GM21528 (cell line): ENCODE data around the gene IL9.

Source experiments
- ATAC-seq: cut with Tn5 transposase; IDR thresholded peaks from one replicate; pipeline ENCODE4 v1.9.1; 2021; ENCODE audit warnings: mild to moderate bottlenecking, moderate library complexity; ENCODE audit not compliant: unreplicated experiment, low FRiP score

The IL9 gene

DNA sequence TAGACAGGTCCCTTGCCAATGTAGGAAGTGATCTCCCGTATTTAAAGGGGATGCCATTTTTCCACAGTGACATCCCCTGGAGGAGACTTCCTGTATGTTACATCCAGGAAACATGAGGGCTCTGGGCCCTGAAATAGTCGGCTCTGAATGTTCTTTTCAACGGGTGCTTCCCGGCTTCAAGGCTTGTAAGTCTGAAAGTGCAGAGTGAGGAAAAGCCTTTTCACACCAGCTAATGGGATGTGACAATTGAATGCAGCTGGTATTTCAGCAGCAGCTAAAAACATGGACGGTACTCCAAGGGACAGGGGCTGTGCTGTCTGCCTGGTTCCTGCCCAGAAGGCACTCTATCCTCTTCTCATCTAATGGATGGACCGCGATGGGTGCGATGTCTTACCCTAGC, 1.4 kb downstream of the IL9 start:
- ATAC-seq = no peak

- ATAC-seq = no peak
Observed at GRCh38 chr5:135891791-135892190, 3.9 kb downstream of the IL9 start.

DNA sequence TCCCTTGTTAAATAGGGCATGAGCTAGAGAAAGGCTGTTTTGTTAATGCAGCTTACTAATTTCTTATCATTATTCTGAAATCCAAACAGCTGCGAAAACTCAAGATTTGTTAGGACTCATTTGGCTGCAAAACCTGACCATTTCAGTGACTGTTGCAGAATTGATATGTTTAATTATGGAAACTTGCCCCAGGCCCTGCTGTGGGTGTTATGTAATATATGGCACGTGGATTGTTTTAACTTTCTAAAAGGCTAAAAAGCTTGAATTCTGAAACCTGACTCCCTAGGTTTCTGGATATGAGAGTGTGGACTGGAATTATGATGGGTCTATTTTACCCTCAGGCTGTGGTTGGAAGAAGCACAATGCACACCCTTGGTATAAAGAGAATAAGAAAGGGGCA, 4.4 kb downstream of the IL9 start:
- ATAC-seq = no peak

DNA sequence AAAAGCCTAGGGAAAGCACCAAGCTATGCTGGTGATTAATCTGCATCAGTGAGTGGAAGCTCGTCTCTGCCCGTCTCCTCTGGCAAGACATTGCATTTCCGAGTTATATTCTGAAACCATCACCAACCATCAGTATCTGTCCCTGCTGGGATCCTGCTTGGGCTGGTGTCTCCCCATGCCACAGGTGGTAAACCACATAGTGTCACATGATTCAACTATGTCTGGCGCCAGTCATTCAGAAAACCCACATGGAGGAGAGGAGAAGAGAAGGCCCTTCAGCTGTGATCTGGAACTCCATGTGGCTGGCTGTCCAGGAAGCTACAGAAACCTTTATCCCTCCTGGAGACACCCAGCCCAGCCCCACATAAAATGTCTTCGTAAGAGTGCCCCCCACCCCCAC, 4.8 kb downstream of the IL9 start:
- ATAC-seq = no peak

DNA sequence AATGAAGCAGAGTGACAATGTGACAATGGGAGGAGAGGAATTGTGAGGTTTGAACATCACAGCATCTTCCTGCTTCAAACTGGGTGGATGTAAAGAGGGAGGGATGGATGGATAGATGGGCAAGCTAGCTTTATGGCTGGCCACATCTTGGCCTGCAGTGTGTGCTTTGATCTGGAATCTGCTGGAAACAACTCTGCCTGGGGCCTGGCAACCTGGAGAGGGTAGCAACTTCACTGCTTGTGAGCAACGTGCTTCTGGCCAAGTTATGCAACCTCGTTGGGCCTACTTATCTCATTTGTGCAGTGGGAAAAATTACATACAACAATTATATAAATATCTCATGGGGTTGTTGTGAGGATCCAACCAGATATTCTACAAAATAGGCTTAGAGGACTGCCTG, 5.3 kb downstream of the IL9 start:
- no peak for ATAC-seq

DNA sequence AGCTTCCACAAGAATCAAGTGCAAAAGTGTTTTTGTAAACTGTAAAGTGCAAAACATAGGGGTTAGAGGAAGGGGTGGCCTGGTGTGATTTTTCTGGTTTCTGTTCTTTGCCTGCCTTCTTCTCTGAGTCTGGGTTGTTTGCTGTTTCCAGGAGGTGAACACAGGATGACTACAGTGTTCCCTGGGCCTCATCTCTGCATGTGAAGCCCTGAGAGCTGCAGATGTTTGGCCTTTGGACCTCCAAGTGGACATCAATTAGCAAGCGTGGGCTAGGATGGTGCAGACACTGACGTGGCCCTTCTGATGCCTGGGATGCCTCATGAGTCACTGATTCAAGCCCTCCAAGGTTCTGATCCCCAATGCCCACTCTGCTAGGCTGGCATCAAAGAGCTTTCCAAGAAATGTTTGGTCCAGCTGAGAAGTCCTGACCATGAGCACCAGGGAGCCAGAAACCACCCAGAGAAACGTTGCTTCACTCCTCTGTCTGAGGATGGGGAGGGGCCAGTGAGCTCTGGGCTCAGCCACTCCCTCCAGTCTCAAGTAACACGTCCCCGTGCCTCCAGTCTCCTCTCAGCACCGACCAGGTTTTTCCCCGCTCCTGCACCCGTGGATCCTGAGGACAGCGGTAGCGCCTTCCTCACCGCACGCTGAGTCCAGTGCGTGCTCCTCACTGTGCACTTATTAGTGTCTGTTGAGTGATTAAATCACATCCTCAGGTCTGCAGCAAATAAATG, 7.6 kb downstream of the IL9 start:
- no peak for ATAC-seq

- ATAC-seq = peak; percentile 89
Observed at GRCh38 chr5:135887447-135887864, 8.2 kb downstream of the IL9 start.

DNA sequence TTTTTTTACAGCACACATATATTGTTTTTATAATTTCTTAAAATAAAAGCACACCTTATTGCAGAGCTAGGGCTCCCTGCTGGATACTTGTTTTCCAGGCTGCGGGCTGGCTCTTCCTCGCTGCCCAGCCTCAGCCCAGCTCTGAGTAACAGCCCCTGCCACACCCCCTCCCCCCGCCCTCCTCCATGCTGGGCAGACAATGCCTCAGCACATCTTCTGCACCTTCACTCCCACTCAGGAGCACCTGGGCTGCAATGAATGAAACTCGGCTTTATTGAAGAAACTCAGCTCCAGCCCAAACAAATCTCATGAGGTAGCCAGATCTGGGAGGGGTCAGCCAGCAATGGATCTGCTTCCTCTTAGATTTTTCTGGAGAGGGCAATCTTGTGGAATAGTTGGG, 9.5 kb downstream of the IL9 start:
- no peak for ATAC-seq

- no peak for ATAC-seq
Observed at GRCh38 chr5:135885031-135885430, 10.6 kb downstream of the IL9 start.

DNA sequence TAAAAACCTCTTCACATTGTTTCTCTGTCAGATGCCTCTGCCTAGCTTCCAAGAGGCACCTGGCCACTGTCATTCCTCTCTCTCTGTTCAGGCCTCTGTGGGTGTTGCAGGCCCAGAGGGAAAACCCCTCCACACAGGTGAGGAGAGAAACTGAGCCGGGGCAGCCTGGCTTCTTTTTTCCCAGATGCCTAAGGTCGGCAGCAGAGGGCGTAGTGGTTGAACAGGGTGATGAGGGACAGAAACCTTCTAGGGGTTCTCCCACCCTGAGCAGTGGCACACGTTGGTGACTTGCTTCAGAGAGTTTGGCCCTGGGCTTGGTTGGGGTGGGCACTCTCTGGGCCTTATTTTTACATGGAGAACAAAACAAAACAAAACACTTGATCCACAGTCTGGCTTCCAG, 12.2 kb downstream of the IL9 start:
- ATAC-seq = no peak

DNA sequence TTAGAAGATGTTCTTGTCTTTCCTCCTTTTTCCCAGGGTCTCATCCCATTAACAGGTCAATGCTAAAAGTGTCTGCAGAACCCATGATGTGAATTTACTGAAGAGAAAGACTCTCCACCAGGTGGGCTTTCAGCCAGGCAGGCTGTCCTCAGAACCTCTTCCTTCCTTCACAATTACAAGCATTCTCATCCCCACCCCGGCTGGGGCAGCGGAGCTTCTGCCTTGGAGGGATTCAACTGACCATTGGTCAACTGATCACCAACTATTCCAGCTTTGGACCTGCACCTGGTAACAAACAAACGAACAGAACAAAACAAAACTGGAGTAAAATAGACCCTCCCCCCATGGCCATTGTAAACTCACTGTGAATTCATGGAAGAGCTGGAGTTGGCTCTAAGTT, 12.6 kb downstream of the IL9 start:
- no peak for ATAC-seq

DNA sequence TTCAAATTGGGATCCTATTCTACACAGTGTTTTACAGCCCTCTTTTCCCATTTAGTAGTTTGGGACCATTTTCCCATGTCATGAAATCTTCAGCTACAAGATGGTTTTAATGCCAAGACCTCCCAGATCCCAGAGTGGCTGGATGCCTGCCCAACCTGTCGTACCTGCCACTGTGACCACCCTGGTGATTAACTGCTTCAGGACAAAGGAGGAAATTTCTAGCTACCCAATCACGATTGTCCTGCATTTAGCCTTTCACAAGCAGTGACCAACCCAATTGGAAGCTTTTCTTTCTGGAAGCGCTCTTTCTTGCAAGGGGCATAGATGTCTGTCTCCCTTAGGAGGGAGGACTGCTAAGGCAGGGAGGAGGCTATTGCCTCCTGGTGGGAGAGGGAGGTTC, 13.8 kb downstream of the IL9 start:
- no peak for ATAC-seq

GRCh38 chr5:135881244-135881643, 14.4 kb downstream of the IL9 start:
- ATAC-seq = no peak

DNA sequence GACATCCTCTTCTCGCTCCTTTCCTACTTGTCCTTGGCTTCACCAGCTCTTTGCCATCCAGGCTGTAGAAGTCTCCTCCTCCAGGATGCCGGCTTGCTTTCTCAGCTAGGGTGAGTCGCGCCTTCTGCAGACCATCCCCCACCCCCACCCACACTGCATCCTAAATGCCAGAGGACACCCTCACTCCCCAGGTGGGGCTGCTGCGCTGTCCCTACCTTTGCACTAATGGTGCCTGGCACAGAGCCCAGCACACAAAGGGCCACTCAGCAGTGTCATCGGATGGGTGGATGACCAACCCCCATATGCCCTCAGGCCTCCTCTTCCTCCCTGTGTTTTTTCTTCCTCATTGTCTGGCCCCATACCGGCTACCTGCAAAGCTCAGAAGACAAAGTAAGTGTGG, 14.8 kb downstream of the IL9 start:
- ATAC-seq = no peak

- ATAC-seq = no peak
Observed at GRCh38 chr5:135880278-135880677, 15.4 kb downstream of the IL9 start.

GRCh38 chr5:135879591-135879990, 16.1 kb downstream of the IL9 start:
- no peak for ATAC-seq

DNA sequence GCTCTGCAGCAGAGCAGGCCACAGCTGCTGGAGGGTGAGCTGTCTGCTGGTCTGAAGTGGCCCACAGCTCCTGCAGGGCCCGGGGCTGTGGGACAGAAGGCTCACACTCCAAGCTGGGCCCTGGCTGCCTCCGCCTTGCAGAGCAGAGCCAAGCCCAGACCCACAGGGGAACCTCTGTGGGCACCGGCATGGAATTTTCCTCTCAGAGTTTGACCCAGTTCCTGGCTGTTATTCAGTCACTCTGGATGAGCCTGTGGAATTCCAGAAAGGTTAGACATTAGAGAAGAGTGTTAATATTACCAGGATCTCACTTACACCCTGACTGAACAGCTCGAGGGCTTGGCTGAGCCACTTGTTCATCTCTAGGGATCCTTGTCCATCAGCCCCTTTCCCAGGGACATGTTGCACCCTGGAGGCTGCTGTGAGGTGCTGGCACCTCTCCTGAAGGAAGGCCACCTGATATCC, 17.5 kb downstream of the IL9 start:
- ATAC-seq = no peak

- no peak for ATAC-seq
Observed at GRCh38 chr5:135877570-135878155, 18.0 kb downstream of the IL9 start.

DNA sequence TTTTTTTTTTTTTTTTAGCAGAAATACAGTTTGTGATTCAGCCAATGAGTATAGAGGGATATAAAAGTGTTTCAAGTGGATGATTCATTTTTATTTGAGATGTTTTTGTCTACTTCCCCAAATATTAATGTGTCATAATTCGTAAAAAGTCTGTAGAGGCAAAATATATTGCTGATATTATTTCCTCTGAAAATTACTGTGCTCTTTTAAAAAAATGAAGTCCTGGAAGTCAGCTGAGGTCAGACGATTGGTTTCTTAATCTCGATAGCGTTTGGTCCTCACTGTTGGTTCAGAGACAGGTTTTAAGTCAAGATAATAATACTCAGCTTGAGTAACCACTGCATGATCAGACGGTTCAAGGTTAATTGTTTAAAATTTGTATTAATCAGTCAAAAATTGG, 19.5 kb downstream of the IL9 start:
- ATAC-seq = no peak

- no peak for ATAC-seq
Observed at GRCh38 chr5:135875567-135875966, 20.1 kb downstream of the IL9 start.

DNA sequence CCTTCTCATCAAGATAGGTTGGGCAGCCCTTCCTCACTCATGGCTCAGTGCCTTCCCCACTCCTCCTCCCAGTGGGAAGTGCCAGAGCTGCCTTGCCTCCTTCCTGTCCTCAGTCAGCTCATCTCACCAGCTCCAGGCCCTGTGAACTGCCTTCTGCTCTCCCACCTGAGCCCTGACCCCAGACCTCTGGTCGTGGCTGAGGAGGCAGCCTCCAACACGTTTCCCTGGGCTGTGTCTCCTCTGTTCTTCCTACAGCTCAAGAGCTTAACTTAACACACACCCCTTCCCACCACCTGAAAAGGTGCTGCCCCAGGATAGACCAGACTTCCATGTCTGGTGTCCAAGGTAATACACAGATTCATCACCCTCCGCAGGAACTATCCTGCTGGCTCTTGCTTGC, 21.2 kb downstream of the IL9 start:
- ATAC-seq = no peak

DNA sequence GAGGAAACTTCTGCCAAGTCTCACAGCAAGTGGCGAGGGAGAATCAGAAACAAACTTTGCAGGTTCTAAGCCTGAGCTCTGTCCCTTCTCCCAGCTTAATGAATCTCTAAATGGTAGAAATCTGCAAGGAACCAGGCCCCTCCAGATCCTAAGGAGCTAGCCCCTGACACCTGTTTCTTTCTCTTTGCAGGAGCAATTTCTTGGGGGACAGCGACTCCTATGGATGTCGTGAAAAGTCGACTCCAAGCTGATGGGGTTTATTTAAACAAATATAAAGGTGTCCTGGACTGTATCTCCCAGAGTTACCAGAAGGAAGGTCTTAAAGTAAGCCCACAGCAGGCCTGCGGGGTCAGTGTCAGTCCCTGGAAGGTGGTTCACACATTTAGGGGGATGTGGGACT, 21.8 kb downstream of the IL9 start:
- no peak for ATAC-seq
